WTC11 (cell line): ENCODE results near the gene PKLR. TPM values are rescaled to one million over a fixed set of nuclear protein-coding genes. Genes with fewer than 3 reads are reported as not detected.

Experiments used
- ATAC-seq: fragments of 200-7000 bp; cut with Tn5 transposase; 2 replicates; pipeline ENCODE4 v1.10.0; 2021; ENCODE audit warnings: mild to moderate bottlenecking, moderate library complexity
- CTCF ChIA-PET: fragments of 300-600 bp; sonication (Branson Sonifier 250); formaldehyde crosslinking; loops from one replicate; lab custom pipeline; 2021; ENCODE audit warnings: antibody characterized with exemption; lab: Charles Lee
- POLR2A ChIA-PET: fragments of 350-600 bp; sonication (Branson Sonifier 250); formaldehyde crosslinking; loops from one replicate; lab custom pipeline; 2021; ENCODE audit warnings: antibody characterized with exemption; lab: Charles Lee
- DNase-seq: peaks from one replicate; pipeline ENCODE4 v3.0.0; 2021; ENCODE audit warnings: low spot score
- H3K27ac Mint-ChIP-seq: 2 replicates; pipeline ENCODE4 v1.8.0; 2021; ENCODE audit warnings: mixed read lengths
- H3K27me3 Mint-ChIP-seq: 2 replicates; pipeline ENCODE4 v1.8.0; 2021; ENCODE audit warnings: low read depth, mild to moderate bottlenecking, moderate library complexity, mixed read lengths
- H3K36me3 Mint-ChIP-seq: 2 replicates; pipeline ENCODE4 v1.8.0; 2021; ENCODE audit warnings: mixed read lengths
- H3K4me1 Mint-ChIP-seq: 2 replicates; pipeline ENCODE4 v1.8.0; 2022; ENCODE audit warnings: mixed read lengths
- H3K4me3 Mint-ChIP-seq: 2 replicates; pipeline ENCODE4 v1.8.0; 2021; ENCODE audit warnings: mild to moderate bottlenecking, moderate library complexity, mixed read lengths
- H3K9me3 Mint-ChIP-seq: 2 replicates; pipeline ENCODE4 v1.8.0; 2021; ENCODE audit warnings: mixed read lengths
- CREB1 ChIP-seq: sonication (generic); formaldehyde crosslinking; IDR thresholded peaks from 2 replicates; pipeline ENCODE4 v1.8.0; 2023; ENCODE audit warnings: mild to moderate bottlenecking, missing genetic modification reagents
- EMX1 ChIP-seq: fragments of 250-450 bp; sonication (Bioruptor Pico); IDR thresholded peaks from 2 replicates; pipeline ENCODE4 v1.8.0; 2021; ENCODE audit warnings: mild to moderate bottlenecking
- FOXK1 ChIP-seq: sonication (generic); formaldehyde crosslinking; IDR thresholded peaks from 2 replicates; pipeline ENCODE4 v1.8.0; 2022; ENCODE audit warnings: mild to moderate bottlenecking, moderate library complexity, missing genetic modification reagents
- GABPB1 ChIP-seq: sonication (generic); formaldehyde crosslinking; IDR thresholded peaks from 2 replicates; pipeline ENCODE4 v1.8.1; 2023; ENCODE audit warnings: mild to moderate bottlenecking, missing genetic modification reagents
- ZNF121 ChIP-seq: sonication (generic); formaldehyde crosslinking; IDR thresholded peaks from 2 replicates; pipeline ENCODE4 v1.8.0; 2023; ENCODE audit warnings: missing genetic modification reagents
- ZNF423 ChIP-seq: fragments of 250-450 bp; sonication (Bioruptor Pico); IDR thresholded peaks from 2 replicates; pipeline ENCODE4 v2.1.2; 2022; ENCODE audit warnings: mild to moderate bottlenecking, moderate library complexity
- microRNA-seq: library from miRNA; unstranded; fragments of <30 nt; microRNA quantifications from one replicate; pipeline ENCODE4 v1.2.0, GENCODE V29; 2022; ENCODE audit warnings: borderline number of aligned reads
- total RNA-seq: library from RNA; stranded (reverse); gene quantifications from 3 replicates; pipeline ENCODE4 v1.2.3, GENCODE V29; 2021
- TF ChIP-seq, protein P1 (sequence below): sonication (generic); formaldehyde crosslinking; IDR thresholded peaks from 2 replicates; pipeline ENCODE4 v1.8.0; 2023; ENCODE audit warnings: missing genetic modification reagents
- TF ChIP-seq, protein P2 (sequence below): sonication (generic); formaldehyde crosslinking; IDR thresholded peaks from 2 replicates; pipeline ENCODE4 v1.8.1; 2023; ENCODE audit warnings: mild to moderate bottlenecking, missing genetic modification reagents, moderate library complexity
- TF ChIP-seq, protein P3 (sequence below): sonication (generic); formaldehyde crosslinking; IDR thresholded peaks from 2 replicates; pipeline ENCODE4 v1.8.0; 2022; ENCODE audit warnings: mild to moderate bottlenecking, missing genetic modification reagents

The PKLR gene
- total RNA-seq, 1 experiment from 2014 or later, result 1.5 TPM

DNA sequence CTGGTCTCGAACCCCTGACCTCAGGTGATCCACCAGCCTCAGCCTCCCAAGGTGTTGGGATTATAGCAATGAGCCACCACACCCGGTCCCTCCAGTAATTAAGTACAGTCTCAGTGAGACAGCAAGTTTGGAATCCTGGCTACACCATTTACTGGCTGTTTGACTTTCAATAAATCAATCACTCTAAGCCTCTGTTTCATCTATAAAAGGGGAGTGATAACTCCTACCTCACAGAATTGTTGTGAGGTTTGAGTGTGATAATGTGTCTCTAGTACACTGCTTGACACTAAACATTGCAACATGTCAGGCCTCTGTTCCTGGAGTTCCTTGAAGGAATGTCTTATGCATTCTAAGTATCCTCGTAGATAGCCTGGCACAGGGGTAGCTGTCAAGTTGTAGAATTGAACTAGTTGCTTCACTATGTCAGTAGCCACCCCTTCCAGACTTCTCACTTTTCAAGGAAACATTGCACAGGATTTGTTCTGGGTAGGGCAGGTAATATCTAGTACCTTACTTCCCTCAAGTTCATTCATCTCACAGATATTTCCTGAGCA is 58.4 kb downstream of the PKLR start (continued):
- TF ChIP-seq, protein P1, sequence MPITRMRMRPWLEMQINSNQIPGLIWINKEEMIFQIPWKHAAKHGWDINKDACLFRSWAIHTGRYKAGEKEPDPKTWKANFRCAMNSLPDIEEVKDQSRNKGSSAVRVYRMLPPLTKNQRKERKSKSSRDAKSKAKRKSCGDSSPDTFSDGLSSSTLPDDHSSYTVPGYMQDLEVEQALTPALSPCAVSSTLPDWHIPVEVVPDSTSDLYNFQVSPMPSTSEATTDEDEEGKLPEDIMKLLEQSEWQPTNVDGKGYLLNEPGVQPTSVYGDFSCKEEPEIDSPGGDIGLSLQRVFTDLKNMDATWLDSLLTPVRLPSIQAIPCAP (CRISPR knock-in tag), result no peak
- no peak for TF ChIP-seq EMX1
- TF ChIP-seq, all 79 proteins: peak for 0

DNA sequence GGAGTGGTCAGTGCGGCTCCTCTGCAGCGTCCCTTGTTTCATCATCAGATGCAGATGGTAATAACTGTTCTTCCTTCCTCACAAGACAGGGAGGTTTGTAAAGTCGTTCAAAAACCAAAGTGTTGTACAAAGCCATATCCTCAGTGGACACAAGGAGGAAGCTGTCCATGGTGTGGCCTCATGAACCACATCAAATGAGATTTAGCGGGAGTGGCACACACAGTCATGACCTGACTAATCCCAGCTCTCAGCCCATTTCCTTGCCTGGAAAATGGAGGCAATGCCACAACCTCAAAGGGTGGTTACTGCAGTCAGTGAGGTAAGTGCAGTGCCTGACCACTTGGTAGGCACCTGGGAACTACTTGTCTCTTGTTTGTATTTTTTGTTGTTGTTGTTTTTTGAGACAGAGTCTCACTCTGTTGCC is 59.4 kb downstream of the PKLR start:
- no peaks in the 10 kb centered on the region for H3K9me3 Mint-ChIP-seq
- TF ChIP-seq ZNF121 (CRISPR knock-in tag) (peak; percentile 69; the same call in 1 of the 2 replicates), ZNF423 (CRISPR knock-in tag) (no peak)
- DNase-seq (no peak), ATAC-seq (no peak)
- no peak overlapping the region for H3K4me3 Mint-ChIP-seq
- H3K4me1 Mint-ChIP-seq, result peaks cover 28% of the 10 kb centered on the region
- peaks cover 35% of the 10 kb centered on the region for H3K27me3 Mint-ChIP-seq
- peaks cover 5% of the 10 kb centered on the region for H3K36me3 Mint-ChIP-seq
- CTCF ChIA-PET, result interaction anchor here (1.2 to 2.7 kb wide), 4 partner anchors 9 to 82 kb away, joined by 3 to 39 read pairs (median 4); no protein-coding TSS in a partner anchor
- H3K27ac Mint-ChIP-seq, result no peak overlapping the region
- POLR2A ChIA-PET, result interaction anchor here (0.6 to 1.8 kb wide), 2 partner anchors 33 to 48 kb away, joined by 3 to 4 read pairs; no protein-coding TSS in a partner anchor

DNA sequence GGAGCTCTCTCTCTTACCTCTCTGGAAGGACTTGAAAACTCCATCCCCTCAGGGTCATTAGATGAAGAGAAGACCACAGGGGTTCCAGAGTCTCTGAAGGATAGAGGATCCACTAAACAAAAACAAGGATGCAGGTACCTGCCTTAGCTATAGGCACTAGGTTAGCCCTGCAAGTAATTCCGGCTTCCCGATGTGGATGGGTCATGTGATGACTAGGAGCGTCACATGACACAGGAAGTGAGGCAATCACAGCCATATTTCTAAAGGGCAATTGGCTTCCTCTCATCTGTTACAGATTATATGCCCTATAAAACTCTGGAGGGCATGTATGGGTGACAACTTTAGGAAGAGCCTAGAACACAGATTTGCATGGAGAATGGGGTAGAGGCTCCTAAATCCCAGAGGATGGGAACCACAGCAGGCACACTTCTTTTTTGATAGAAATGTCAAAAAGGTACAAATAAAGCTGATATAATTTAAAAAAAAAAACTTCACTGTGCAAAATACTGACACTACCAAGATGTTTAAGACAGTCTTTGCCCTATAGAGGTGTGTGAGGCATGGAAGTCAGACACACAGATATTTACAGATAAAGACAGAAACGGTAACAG is 60.1 kb downstream of the PKLR start:
- H3K36me3 Mint-ChIP-seq, result peaks cover under 1% of the 10 kb centered on the region
- H3K9me3 Mint-ChIP-seq, result no peaks in the 10 kb centered on the region
- DNase-seq (peak; percentile 56), ATAC-seq (no peak)
- TF ChIP-seq GABPB1, result peak; percentile 36; the same call in 1 of the 2 replicates
- TF ChIP-seq, protein P2, sequence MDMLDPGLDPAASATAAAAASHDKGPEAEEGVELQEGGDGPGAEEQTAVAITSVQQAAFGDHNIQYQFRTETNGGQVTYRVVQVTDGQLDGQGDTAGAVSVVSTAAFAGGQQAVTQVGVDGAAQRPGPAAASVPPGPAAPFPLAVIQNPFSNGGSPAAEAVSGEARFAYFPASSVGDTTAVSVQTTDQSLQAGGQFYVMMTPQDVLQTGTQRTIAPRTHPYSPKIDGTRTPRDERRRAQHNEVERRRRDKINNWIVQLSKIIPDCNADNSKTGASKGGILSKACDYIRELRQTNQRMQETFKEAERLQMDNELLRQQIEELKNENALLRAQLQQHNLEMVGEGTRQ (CRISPR knock-in tag), result peak; percentile 99
- TF ChIP-seq, protein P3, sequence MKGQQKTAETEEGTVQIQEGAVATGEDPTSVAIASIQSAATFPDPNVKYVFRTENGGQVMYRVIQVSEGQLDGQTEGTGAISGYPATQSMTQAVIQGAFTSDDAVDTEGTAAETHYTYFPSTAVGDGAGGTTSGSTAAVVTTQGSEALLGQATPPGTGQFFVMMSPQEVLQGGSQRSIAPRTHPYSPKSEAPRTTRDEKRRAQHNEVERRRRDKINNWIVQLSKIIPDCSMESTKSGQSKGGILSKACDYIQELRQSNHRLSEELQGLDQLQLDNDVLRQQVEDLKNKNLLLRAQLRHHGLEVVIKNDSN (CRISPR knock-in tag), result peak; percentile 99
- no peak for TF ChIP-seq CREB1 (CRISPR knock-in tag)
- 0 out of 2 replicates have a peak, but pooled peaks have one; percentile 21 for TF ChIP-seq FOXK1 (CRISPR knock-in tag)
- peaks cover 28% of the 10 kb centered on the region for H3K27me3 Mint-ChIP-seq
- peak overlapping the region; percentile 78 for H3K4me3 Mint-ChIP-seq
- H3K4me1 Mint-ChIP-seq, result peaks cover 28% of the 10 kb centered on the region
- ChIA-PET POLR2A (interaction anchor here (0.6 to 1.8 kb wide), 4 partner anchors 20 to 47 kb away, joined by 3 to 5 read pairs (median 4); partner anchors contain the start of genes SCAMP3 and THBS3), CTCF (interaction anchor here (0.6 to 2.7 kb wide), 6 partner anchors 10 to 83 kb away, joined by 3 to 39 read pairs (median 4); partner anchors contain the start of gene KRTCAP2)
- H3K27ac Mint-ChIP-seq, result peak overlapping the region; percentile 71

Small RNA genes within 50 kb of the gene (microRNA-seq; reads per million reads assigned to microRNA genes)
- gene MIR555, result not detected

Other genes with a start within 250 kb of the PKLR start
- 19.5 to 22.7 TPM (median 22.3 TPM) in 3 replicates for gene EFNA4, start 237.7 kb downstream of the PKLR start, total RNA-seq
- gene EFNA3, start 222.6 kb downstream of the PKLR start, total RNA-seq, result 12.5 to 15.4 TPM (median 15.4 TPM) in 3 replicates
- gene EFNA1, start 173.6 kb downstream of the PKLR start, total RNA-seq, result 6.0 to 7.3 TPM (median 6.5 TPM) in 3 replicates
- gene SLC50A1, start 165.6 kb downstream of the PKLR start, total RNA-seq, result 39.0 to 47.8 TPM (median 46.0 TPM) in 3 replicates
- gene DPM3, start 160.9 kb downstream of the PKLR start, total RNA-seq, result 70.6 to 79.8 TPM (median 73.5 TPM) in 3 replicates
- 104 to 161 TPM (median 147 TPM) in 3 replicates for gene KRTCAP2, start 128.1 kb downstream of the PKLR start, total RNA-seq
- gene TRIM46, start 127.6 kb downstream of the PKLR start, total RNA-seq, result 20.3 to 22.1 TPM (median 21.4 TPM) in 3 replicates
- gene THBS3, start 93.5 kb downstream of the PKLR start, total RNA-seq, result 4.0 to 5.3 TPM (median 5.3 TPM) in 3 replicates
- gene MTX1, start 92.7 kb downstream of the PKLR start, total RNA-seq, result 57.5 to 62.8 TPM (median 60.4 TPM) in 3 replicates
- gene ENTREP3, start 46.0 kb downstream of the PKLR start, total RNA-seq, result 65.3 to 67.8 TPM (median 66.6 TPM) in 3 replicates
- gene SCAMP3, start 39.1 kb downstream of the PKLR start, total RNA-seq, result 50.0 to 58.8 TPM (median 52.2 TPM) in 3 replicates
- gene CLK2, start 27.9 kb downstream of the PKLR start, total RNA-seq, result 68.2 to 74.9 TPM (median 74.4 TPM) in 3 replicates
- 5.9 to 7.3 TPM (median 6.3 TPM) in 3 replicates for gene HCN3, start 24.0 kb downstream of the PKLR start, total RNA-seq
- gene FDPS, start 7.4 kb upstream of the PKLR start, total RNA-seq, result 342 to 366 TPM (median 354 TPM) in 3 replicates
- 51.4 to 68.8 TPM (median 55.3 TPM) in 3 replicates for gene RUSC1, start 19.5 kb upstream of the PKLR start, total RNA-seq